Neural cell (in vitro differentiated cells): ENCODE results near the gene TBXA2R. TPM values are rescaled to one million over a fixed set of nuclear protein-coding genes. Genes with fewer than 3 reads are reported as not detected.

Experiments
- H2AFZ ChIP-seq: fragments of 200-600, 300-800 bp; sonication (generic), shearing (Covaris generic); 2 replicates; pipeline ENCODE4 v1.6.0; 2014; ENCODE audit warnings: low read depth, mild to moderate bottlenecking, antibody characterized with exemption, low read length, moderate library complexity
- H3F3A ChIP-seq: fragments of 200-600 bp; shearing (Covaris generic); 2 replicates; pipeline ENCODE4 v1.6.1; 2016; ENCODE audit warnings: mild to moderate bottlenecking, moderate library complexity, mixed read lengths, antibody characterized with exemption, low read length; ENCODE audit not compliant: insufficient read depth, poor library complexity, severe bottlenecking
- H3K27ac ChIP-seq: fragments of 200-600, 300-800 bp; sonication (generic), shearing (Covaris generic); 2 replicates; pipeline ENCODE4 v1.5.1; 2014; ENCODE audit warnings: mild to moderate bottlenecking, low read length, moderate library complexity
- H3K27me3 ChIP-seq: fragments of 300-800, 200-600 bp; sonication (generic), shearing (Covaris generic); 2 replicates; pipeline ENCODE4 v1.6.0; 2014; ENCODE audit warnings: mild to moderate bottlenecking, low read depth, low read length, moderate library complexity; ENCODE audit not compliant: insufficient read depth
- H3K36me3 ChIP-seq: fragments of 300-800, 200-600 bp; sonication (generic), shearing (Covaris generic); 2 replicates; pipeline ENCODE4 v1.5.1; 2014; ENCODE audit warnings: mild to moderate bottlenecking, antibody characterized with exemption, low read length, moderate library complexity; ENCODE audit not compliant: insufficient read depth
- H3K4me2 ChIP-seq: fragments of 300-800, 200-600 bp; sonication (generic), shearing (Covaris generic); 2 replicates; pipeline ENCODE4 v1.6.0; 2014; ENCODE audit warnings: mild to moderate bottlenecking, low read length
- H3K4me3 ChIP-seq: fragments of 300-800, 200-600 bp; sonication (generic), shearing (Covaris generic); 2 replicates; pipeline ENCODE4 v1.5.1; 2014; ENCODE audit warnings: mild to moderate bottlenecking, low read length, moderate library complexity
- H3K79me2 ChIP-seq: fragments of 200-600 bp; shearing (Covaris generic); replicated peaks from 2 replicates; pipeline ENCODE4 v1.6.0; 2014; ENCODE audit warnings: mild to moderate bottlenecking, low read length, moderate library complexity; ENCODE audit not compliant: insufficient read depth
- H3K9ac ChIP-seq: fragments of 300-800, 200-600 bp; sonication (generic), shearing (Covaris generic); 2 replicates; pipeline ENCODE4 v1.6.1; 2016; ENCODE audit warnings: mild to moderate bottlenecking, low read length, mixed read lengths
- H3K9me2 ChIP-seq: fragments of 200-600 bp; shearing (Covaris generic); 2 replicates; pipeline ENCODE4 v1.6.1; 2016; ENCODE audit warnings: mild to moderate bottlenecking, low read length, mixed read lengths; ENCODE audit not compliant: insufficient read depth
- H3K9me3 ChIP-seq: fragments of 200-600, 300-800 bp; sonication (generic), shearing (Covaris generic); 2 replicates; pipeline ENCODE4 v1.6.1; 2016; ENCODE audit warnings: mild to moderate bottlenecking, mixed run types, low read length, moderate library complexity, mixed read lengths
- H4K20me1 ChIP-seq: fragments of 200-600 bp; shearing (Covaris generic); 2 replicates; pipeline ENCODE4 v1.6.1; 2016; ENCODE audit warnings: mild to moderate bottlenecking, mixed run types; ENCODE audit not compliant: insufficient read depth
- EP300 ChIP-seq: fragments of 450-650 bp; conservative IDR thresholded peaks from 2 replicates; pipeline ENCODE4 v1.6.1; 2014; ENCODE audit warnings: antibody characterized with exemption, mild to moderate bottlenecking, moderate library complexity; ENCODE audit not compliant: poor library complexity, severe bottlenecking
- EZH2 ChIP-seq: fragments of 200-600, 300-800 bp; shearing (Covaris generic), sonication (generic); IDR thresholded peaks from 2 replicates; pipeline ENCODE4 v1.6.1; 2014; ENCODE audit warnings: antibody characterized with exemption, low read length, borderline replicate concordance, mild to moderate bottlenecking; ENCODE audit not compliant: insufficient read depth, poor library complexity, severe bottlenecking
- MXI1 ChIP-seq: fragments of 450-650 bp; conservative IDR thresholded peaks from 2 replicates; pipeline ENCODE4 v1.6.1; 2014; ENCODE audit warnings: antibody characterized with exemption, mild to moderate bottlenecking; ENCODE audit not compliant: poor library complexity, severe bottlenecking
- POLR2AphosphoS5 ChIP-seq: IDR thresholded peaks from 2 replicates; pipeline ENCODE4 v1.6.1; 2012
- RAD21 ChIP-seq: fragments of 450-650 bp; conservative IDR thresholded peaks from 2 replicates; pipeline ENCODE4 v1.6.1; 2014; ENCODE audit warnings: antibody characterized with exemption, mild to moderate bottlenecking, moderate library complexity
- SMC3 ChIP-seq: fragments of 450-650 bp; conservative IDR thresholded peaks from 2 replicates; pipeline ENCODE4 v1.6.1; 2014; ENCODE audit warnings: antibody characterized with exemption, mild to moderate bottlenecking, moderate library complexity; ENCODE audit not compliant: poor library complexity
- TAF1 ChIP-seq: IDR thresholded peaks from 2 replicates; pipeline ENCODE4 v1.6.1; 2012; ENCODE audit warnings: low read depth
- polyA plus RNA-seq: library from polyadenylated mRNA; depleted of rRNA; stranded (reverse); fragments of >200 nt; gene quantifications from 2 replicates; pipeline ENCODE4 v1.2.3, GENCODE V29; 2014
- TF ChIP-seq, protein P1 (sequence below): IDR thresholded peaks from 2 replicates; pipeline ENCODE4 v1.6.1; 2012; ENCODE audit warnings: borderline replicate concordance
- TF ChIP-seq, protein P2 (sequence below): fragments of 450-650 bp; IDR thresholded peaks from 2 replicates; pipeline ENCODE4 v1.5.1; 2014; ENCODE audit warnings: antibody characterized with exemption, mild to moderate bottlenecking, moderate library complexity; ENCODE audit not compliant: poor library complexity, severe bottlenecking

The TBXA2R gene
- polyA plus RNA-seq, 1 donor from 2014 or later, result not detected

DNA sequence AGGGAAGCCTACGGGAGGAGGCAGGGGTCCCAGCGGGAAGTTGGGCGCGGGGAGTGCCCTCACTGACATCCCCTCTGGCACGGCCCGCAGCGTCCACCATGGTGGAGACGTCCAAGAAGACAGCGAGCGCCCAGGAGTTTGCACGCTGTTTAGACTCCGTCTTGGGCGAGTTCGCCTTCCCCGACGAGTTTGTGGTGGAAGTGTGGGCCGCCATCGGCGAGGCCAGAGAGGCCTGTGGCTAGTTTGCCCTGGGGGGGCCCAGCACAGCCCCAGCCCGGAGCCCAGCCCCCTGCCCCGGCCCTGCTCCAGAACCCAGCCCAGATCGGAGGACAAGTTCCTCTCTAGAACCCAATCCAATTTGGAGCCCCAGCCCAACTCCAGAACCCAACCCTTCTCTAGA, 16.7 kb downstream of the TBXA2R start:
- H2AFZ ChIP-seq, result no peak overlapping the region
- TF ChIP-seq EZH2 (no peak), RAD21 (no peak)
- TF ChIP-seq, protein P1, sequence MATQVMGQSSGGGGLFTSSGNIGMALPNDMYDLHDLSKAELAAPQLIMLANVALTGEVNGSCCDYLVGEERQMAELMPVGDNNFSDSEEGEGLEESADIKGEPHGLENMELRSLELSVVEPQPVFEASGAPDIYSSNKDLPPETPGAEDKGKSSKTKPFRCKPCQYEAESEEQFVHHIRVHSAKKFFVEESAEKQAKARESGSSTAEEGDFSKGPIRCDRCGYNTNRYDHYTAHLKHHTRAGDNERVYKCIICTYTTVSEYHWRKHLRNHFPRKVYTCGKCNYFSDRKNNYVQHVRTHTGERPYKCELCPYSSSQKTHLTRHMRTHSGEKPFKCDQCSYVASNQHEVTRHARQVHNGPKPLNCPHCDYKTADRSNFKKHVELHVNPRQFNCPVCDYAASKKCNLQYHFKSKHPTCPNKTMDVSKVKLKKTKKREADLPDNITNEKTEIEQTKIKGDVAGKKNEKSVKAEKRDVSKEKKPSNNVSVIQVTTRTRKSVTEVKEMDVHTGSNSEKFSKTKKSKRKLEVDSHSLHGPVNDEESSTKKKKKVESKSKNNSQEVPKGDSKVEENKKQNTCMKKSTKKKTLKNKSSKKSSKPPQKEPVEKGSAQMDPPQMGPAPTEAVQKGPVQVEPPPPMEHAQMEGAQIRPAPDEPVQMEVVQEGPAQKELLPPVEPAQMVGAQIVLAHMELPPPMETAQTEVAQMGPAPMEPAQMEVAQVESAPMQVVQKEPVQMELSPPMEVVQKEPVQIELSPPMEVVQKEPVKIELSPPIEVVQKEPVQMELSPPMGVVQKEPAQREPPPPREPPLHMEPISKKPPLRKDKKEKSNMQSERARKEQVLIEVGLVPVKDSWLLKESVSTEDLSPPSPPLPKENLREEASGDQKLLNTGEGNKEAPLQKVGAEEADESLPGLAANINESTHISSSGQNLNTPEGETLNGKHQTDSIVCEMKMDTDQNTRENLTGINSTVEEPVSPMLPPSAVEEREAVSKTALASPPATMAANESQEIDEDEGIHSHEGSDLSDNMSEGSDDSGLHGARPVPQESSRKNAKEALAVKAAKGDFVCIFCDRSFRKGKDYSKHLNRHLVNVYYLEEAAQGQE, result no peak
- peaks cover 20% of the 10 kb centered on the region for H3K27me3 ChIP-seq
- no peak overlapping the region for H3K27ac ChIP-seq
- no peaks in the 10 kb centered on the region for H3K9me2 ChIP-seq
- H3K79me2 ChIP-seq, result no peaks in the 10 kb centered on the region
- no peaks in the 10 kb centered on the region for H3F3A ChIP-seq
- no peak overlapping the region for H3K4me2 ChIP-seq
- no peak overlapping the region for H3K4me3 ChIP-seq
- no peaks in the 10 kb centered on the region for H3K36me3 ChIP-seq
- no peaks in the 10 kb centered on the region for H4K20me1 ChIP-seq
- no peaks in the 10 kb centered on the region for H3K9me3 ChIP-seq
- no peak overlapping the region for H3K9ac ChIP-seq

DNA sequence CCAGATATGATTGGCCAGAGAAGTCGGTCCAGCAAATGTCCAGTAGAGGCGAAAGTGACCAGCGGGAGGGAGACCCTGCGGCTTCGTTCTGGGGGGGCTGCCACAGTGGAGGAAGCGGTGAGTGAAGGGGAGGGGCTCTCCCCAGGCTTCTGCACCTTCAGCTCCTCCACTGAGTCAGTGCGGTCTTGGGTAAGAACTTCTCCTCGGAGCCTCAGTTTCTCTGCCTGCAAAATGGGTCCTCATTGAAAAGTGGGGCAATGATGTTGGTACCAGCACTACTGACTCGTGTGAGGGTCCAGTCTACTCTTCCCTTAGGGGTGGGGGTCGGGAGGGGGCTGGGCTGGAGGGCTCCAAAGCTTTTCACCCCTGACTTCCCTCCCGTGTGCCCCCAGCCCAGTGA, 17.2 kb downstream of the TBXA2R start:
- Histone ChIP-seq H3K4me2 (no peak overlapping the region), H3K79me2 (no peaks in the 10 kb centered on the region), H3K27me3 (peaks cover 21% of the 10 kb centered on the region), H3K27ac (no peak overlapping the region), H3K9me3 (no peaks in the 10 kb centered on the region), H4K20me1 (no peaks in the 10 kb centered on the region), H3F3A (no peaks in the 10 kb centered on the region), H3K36me3 (no peaks in the 10 kb centered on the region), H3K9ac (no peak overlapping the region), H2AFZ (no peak overlapping the region), H3K4me3 (no peak overlapping the region), H3K9me2 (no peaks in the 10 kb centered on the region)
- TF ChIP-seq EP300 (no peak), MXI1 (no peak), POLR2AphosphoS5 (no peak)
- TF ChIP-seq, protein P2, sequence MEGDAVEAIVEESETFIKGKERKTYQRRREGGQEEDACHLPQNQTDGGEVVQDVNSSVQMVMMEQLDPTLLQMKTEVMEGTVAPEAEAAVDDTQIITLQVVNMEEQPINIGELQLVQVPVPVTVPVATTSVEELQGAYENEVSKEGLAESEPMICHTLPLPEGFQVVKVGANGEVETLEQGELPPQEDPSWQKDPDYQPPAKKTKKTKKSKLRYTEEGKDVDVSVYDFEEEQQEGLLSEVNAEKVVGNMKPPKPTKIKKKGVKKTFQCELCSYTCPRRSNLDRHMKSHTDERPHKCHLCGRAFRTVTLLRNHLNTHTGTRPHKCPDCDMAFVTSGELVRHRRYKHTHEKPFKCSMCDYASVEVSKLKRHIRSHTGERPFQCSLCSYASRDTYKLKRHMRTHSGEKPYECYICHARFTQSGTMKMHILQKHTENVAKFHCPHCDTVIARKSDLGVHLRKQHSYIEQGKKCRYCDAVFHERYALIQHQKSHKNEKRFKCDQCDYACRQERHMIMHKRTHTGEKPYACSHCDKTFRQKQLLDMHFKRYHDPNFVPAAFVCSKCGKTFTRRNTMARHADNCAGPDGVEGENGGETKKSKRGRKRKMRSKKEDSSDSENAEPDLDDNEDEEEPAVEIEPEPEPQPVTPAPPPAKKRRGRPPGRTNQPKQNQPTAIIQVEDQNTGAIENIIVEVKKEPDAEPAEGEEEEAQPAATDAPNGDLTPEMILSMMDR, result no peak

DNA sequence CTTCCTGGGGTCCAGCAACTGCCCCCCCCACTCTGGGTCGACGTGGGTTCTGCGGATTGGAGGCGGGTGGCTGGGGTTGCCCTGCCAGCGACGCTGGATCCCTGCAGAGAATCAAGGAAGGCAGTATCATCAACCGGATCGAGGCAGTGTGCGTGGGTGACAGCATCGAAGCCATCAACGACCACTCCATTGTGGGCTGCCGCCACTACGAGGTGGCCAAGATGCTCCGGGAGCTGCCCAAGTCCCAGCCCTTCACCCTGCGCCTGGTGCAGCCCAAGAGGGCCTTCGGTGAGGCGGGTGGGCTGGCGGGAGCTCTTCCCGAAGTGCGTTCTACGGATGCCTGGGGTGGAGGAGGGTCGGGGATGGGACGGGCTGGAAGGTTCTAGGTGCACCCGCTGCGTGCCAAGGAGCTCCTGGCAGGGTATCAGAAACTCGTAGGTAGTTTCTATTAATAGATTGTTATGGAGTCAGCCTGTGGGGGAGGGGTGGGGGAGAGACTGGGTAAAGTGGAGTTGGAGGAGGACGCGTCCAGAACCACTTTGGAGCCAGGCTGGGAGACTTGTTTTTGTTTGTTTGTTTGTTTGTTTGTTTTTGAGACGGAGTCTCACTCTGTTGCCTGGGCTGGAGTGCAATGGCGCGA, 19.8 kb downstream of the TBXA2R start:
- H3K4me2 ChIP-seq, result no peak overlapping the region
- H3K9me3 ChIP-seq, result no peaks in the 10 kb centered on the region
- no peaks in the 10 kb centered on the region for H4K20me1 ChIP-seq
- no peaks in the 10 kb centered on the region for H3F3A ChIP-seq
- H2AFZ ChIP-seq, result no peak overlapping the region
- H3K9ac ChIP-seq, result no peak overlapping the region
- H3K27me3 ChIP-seq, result peaks cover 21% of the 10 kb centered on the region
- H3K4me3 ChIP-seq, result no peak overlapping the region
- TF ChIP-seq MXI1 (no peak), TAF1 (no peak), RAD21 (no peak), EZH2 (no peak), SMC3 (no peak)
- TF ChIP-seq, protein P2, result no peak
- TF ChIP-seq, protein P1, result no peak
- no peaks in the 10 kb centered on the region for H3K9me2 ChIP-seq
- no peak overlapping the region for H3K27ac ChIP-seq
- H3K79me2 ChIP-seq, result no peaks in the 10 kb centered on the region
- H3K36me3 ChIP-seq, result no peaks in the 10 kb centered on the region
